HG02884 (cell line): ENCODE measurements around the gene STARD3NL.
A peak's percentile ranks its signal among the peaks of the same experiment; 100 is the strongest.

Experiments
- ATAC-seq: cut with Tn5 transposase; IDR thresholded peaks from one replicate; pipeline ENCODE4 v1.9.1; 2021; ENCODE audit warnings: mild to moderate bottlenecking, moderate library complexity; ENCODE audit not compliant: unreplicated experiment

Gene STARD3NL

GRCh38 chr7:38182450-38182849 is 4.4 kb downstream of the STARD3NL start:
- ATAC-seq, result no peak

- no peak for ATAC-seq
Measured at GRCh38 chr7:38185395-38186307, 7.6 kb downstream of the STARD3NL start.

- no peak for ATAC-seq
Measured at GRCh38 chr7:38186593-38187314, 8.7 kb downstream of the STARD3NL start.

- peak; percentile 94 for ATAC-seq
Measured at GRCh38 chr7:38187794-38188440, 9.9 kb downstream of the STARD3NL start.

- ATAC-seq, result no peak
Measured at GRCh38 chr7:38189231-38189938, 11.3 kb downstream of the STARD3NL start.

- no peak for ATAC-seq
Measured at GRCh38 chr7:38190011-38190410, 12.0 kb downstream of the STARD3NL start.

GRCh38 chr7:38191791-38192190 is 13.7 kb downstream of the STARD3NL start:
- no peak for ATAC-seq

GRCh38 chr7:38192327-38192726 is 14.3 kb downstream of the STARD3NL start:
- no peak for ATAC-seq

- no peak for ATAC-seq
Measured at GRCh38 chr7:38195804-38196595, 18.0 kb downstream of the STARD3NL start.

- no peak for ATAC-seq
Measured at GRCh38 chr7:38198366-38198765, 20.3 kb downstream of the STARD3NL start.

GRCh38 chr7:38199154-38199553 is 21.1 kb downstream of the STARD3NL start:
- no peak for ATAC-seq

GRCh38 chr7:38199782-38200181 is 21.7 kb downstream of the STARD3NL start:
- ATAC-seq, result no peak

- no peak for ATAC-seq
Measured at GRCh38 chr7:38206071-38206470, 28.0 kb downstream of the STARD3NL start.

- no peak for ATAC-seq
Measured at GRCh38 chr7:38207843-38208242, 29.8 kb downstream of the STARD3NL start.

GRCh38 chr7:38211486-38211885 is 33.4 kb downstream of the STARD3NL start:
- ATAC-seq, result no peak

- no peak for ATAC-seq
Measured at GRCh38 chr7:38211940-38212339, 33.9 kb downstream of the STARD3NL start.

GRCh38 chr7:38215115-38215514 is 37.1 kb downstream of the STARD3NL start:
- ATAC-seq, result no peak

- ATAC-seq, result peak; percentile 94
Measured at GRCh38 chr7:38215735-38216670, 38.0 kb downstream of the STARD3NL start.

- ATAC-seq, result no peak
Measured at GRCh38 chr7:38217672-38218071, 39.6 kb downstream of the STARD3NL start.
